GM12878 (cell line): ENCODE data around the gene RAB34. TPM values are rescaled to one million over a fixed set of nuclear protein-coding genes. Genes with fewer than 3 reads are reported as not detected.
A peak's percentile ranks its signal among the peaks of the same experiment; 100 is the strongest.

ENCODE experiments used
- ATAC-seq: fragments of 200-7000 bp; cut with Tn5 transposase; 3 replicates; pipeline ENCODE4 v1.9.1; 2020; ENCODE audit warnings: mild to moderate bottlenecking, moderate library complexity
- BruUV-seq: library from RNA; stranded (reverse); fragments of 400-500 nt; replicated peaks from 2 replicates; lab custom pipeline; 2021; lab: Mats Ljungman, UMichigan
- CTCF ChIA-PET: fragments of 300-600 bp; sonication (Branson Sonifier 250); formaldehyde crosslinking; extraction: SDS; loops from one replicate; lab custom pipeline; 2021; ENCODE audit warnings: inconsistent platforms; lab: Yijun Ruan, JAX
- POLR2A ChIA-PET: fragments of 350-600 bp; formaldehyde crosslinking; extraction: SDS; loops from one replicate; lab custom pipeline; 2021; ENCODE audit warnings: inconsistent platforms; lab: Charles Lee
- RAD21 ChIA-PET: fragments of 300-600 bp; sonication (Branson Sonifier 250); formaldehyde crosslinking; loops from one replicate; lab custom pipeline; 2023; ENCODE audit warnings: antibody characterized with exemption; ENCODE audit not compliant: unreplicated experiment; lab: Charles Lee
- SMC1A ChIA-PET: fragments of 300-600 bp; sonication (Branson Sonifier 250); formaldehyde crosslinking; loops from one replicate; lab custom pipeline; 2023; ENCODE audit not compliant: unreplicated experiment, uncharacterized antibody; lab: Charles Lee
- DNase-seq: peaks from one replicate; pipeline ENCODE4 v3.0.0-alpha.2; 2011; ENCODE audit warnings: low read depth, low spot score
- FAIRE-seq: peaks from 3 replicates; lab custom pipeline; 2011; peaks lifted over from hg19 to GRCh38; lab: Jason Lieb, UNC
- H2AFZ ChIP-seq: 2 replicates; pipeline ENCODE4 v1.6.0; 2011; ENCODE audit warnings: low read depth, low read length, control low read depth; ENCODE audit not compliant: control insufficient read depth
- H3K27ac ChIP-seq: 2 replicates; pipeline ENCODE4 v1.5.1; 2011; ENCODE audit warnings: control low read depth; ENCODE audit not compliant: control insufficient read depth, insufficient read depth
- H3K27me3 ChIP-seq, 2 experiments: replicated peaks in 1 of 2; 2 replicates each; pipeline versions ENCODE4 v1.6.0 to v1.6.1; 2011; ENCODE audit warnings: low read length in 1 of 2; ENCODE audit not compliant: control insufficient read depth in 2 of 2, insufficient read depth in 2 of 2
- H3K36me3 ChIP-seq, 2 experiments: 2 replicates each; pipeline ENCODE4 v1.5.1; 2011; ENCODE audit warnings: low read length in 1 of 2; ENCODE audit not compliant: control insufficient read depth in 2 of 2, insufficient read depth in 2 of 2
- H3K4me1 ChIP-seq: 2 replicates; pipeline ENCODE4 v1.6.1; 2011; ENCODE audit warnings: mild to moderate bottlenecking, low read length, moderate library complexity, mixed read lengths; ENCODE audit not compliant: control insufficient read depth, insufficient read depth
- H3K4me2 ChIP-seq: 2 replicates; pipeline ENCODE4 v1.6.0; 2011; ENCODE audit warnings: control low read depth; ENCODE audit not compliant: control insufficient read depth, insufficient read depth
- H3K4me3 ChIP-seq: fragments of 200-600 bp; sonication (generic); 2 replicates; pipeline ENCODE4 v1.5.1; 2016
- H3K79me2 ChIP-seq: 2 replicates; pipeline ENCODE4 v1.6.0; 2011; ENCODE audit warnings: low read length; ENCODE audit not compliant: control insufficient read depth, insufficient read depth
- H3K9ac ChIP-seq: 2 replicates; pipeline ENCODE4 v1.8.0; 2011; ENCODE audit warnings: low read length, control low read depth, mixed read lengths; ENCODE audit not compliant: control insufficient read depth, insufficient read depth
- H3K9me3 ChIP-seq: replicated peaks from 3 replicates; pipeline ENCODE4 v1.5.1; 2011; ENCODE audit warnings: mild to moderate bottlenecking, low read length; ENCODE audit not compliant: control insufficient read depth, insufficient read depth
- H4K20me1 ChIP-seq: 2 replicates; pipeline ENCODE4 v1.6.0; 2011; ENCODE audit not compliant: control insufficient read depth, insufficient read depth
- EED ChIP-seq: sonication (generic); IDR thresholded peaks from 2 replicates; pipeline ENCODE4 v1.6.1; 2016; ENCODE audit warnings: antibody characterized with exemption, low read depth
- WGBS: methylation state at CpG from one replicate; pipeline ENCODE4 v1.1.6; 2016; ENCODE audit warnings: low lambda C conversion rate; ENCODE audit not compliant: insufficient replicate concordance, insufficient coverage; ENCODE audit errors: missing lambda C conversion rate; 5-methylcytosine and 5-hydroxymethylcytosine counted together
- in situ Hi-C: fragments of 300-500 bp; cut with MboI; formaldehyde crosslinking; loops from 9 replicates; pipeline ENCODE4 v1.14.3; 2018; ENCODE audit warnings: mixed read lengths
- intact Hi-C: fragments of 100-400 bp; cut with micrococcal nuclease; formaldehyde crosslinking; loops from one replicate; pipeline ENCODE4 v1.14.2; 2022; ENCODE audit not compliant: unreplicated experiment
- polyA plus RNA-seq, 11 experiments: library from polyadenylated mRNA; depleted of rRNA in 4 of 11; unstranded in 6 of 11; stranded (reverse) in 5 of 11; fragments of >200 nt; fragmentation: Nextera tagmentation in 4 of 11; fragmentation: Illumina TruSeq in 1 of 11; extraction: Ambion mirVana in 4 of 11; extraction: Trizol in 1 of 11; gene quantifications; 1 replicate in 1 of 11; 2 replicates in 10 of 11; pipeline versions ENCODE4 v1.2.1 to v1.2.3, GENCODE V29; 2011 to 2016; ENCODE audit warnings: inconsistent platforms in 2 of 11, missing spikeins in 2 of 11, low read depth in 1 of 11
- total RNA-seq, 4 experiments: library from RNA; depleted of rRNA in 3 of 4; stranded (reverse); fragments of >200 nt in 3 of 4; fragmentation: Illumina TruSeq in 1 of 4; extraction: Trizol in 1 of 4; gene quantifications; 2 replicates each; pipeline versions ENCODE4 v1.2.1 to v1.2.3, GENCODE V29; 2013 to 2021
- TF ChIP-seq, protein P1 (sequence below): IDR thresholded peaks from 2 replicates; pipeline ENCODE4 v1.6.1; 2011; ENCODE audit warnings: borderline replicate concordance, low read depth, mild to moderate bottlenecking, moderate library complexity, mixed read lengths, low read length; ENCODE audit not compliant: insufficient read depth; ENCODE audit errors: extremely low read length

The RAB34 gene
- total and polyA plus RNA-seq, 10 of the 15 experiments (the other 5 are each of a cell fraction or from before 2014, with no cell fraction given), result 0.37 to 46.4 (median 32.8) TPM

DNA sequence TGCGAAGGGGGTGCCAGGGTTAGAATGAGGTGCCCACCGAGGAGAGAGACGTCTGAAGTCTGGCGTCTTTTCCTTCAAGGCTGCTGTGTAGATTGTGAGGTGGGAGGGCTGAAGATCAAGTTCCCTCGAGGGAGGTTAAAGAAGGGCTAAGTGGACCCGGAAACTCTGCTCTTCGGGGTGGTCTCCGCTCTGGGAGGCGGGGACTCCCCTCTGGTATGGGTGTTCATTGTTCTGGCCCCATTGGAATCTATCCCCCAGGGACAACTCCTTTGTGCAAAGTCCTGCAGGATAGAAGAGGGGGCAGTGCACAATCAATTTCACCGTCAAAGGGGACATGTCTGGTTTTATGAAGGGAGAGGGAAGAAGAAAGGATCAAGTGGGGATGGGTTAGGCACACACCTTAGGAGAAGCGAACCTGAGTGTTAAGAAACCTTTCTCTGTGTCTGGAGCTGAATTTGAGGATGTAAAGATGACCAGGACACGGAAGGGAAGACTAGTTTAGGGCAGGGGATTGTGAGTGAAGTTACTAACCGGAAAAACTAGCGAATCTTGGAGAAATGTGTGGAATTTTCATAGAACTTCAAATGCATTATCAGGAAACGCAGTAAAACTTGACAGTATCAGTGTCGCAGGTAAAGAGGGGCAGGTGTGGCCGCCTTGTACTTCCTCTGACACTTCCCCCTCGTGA, 809 bp upstream of the RAB34 start:
- BruUV-seq, result no TSS peak
- ATAC-seq, result no peak
- WGBS, result 59% methylated on average over 18 of the region's 18 CpGs
- ChIA-PET POLR2A (interaction anchor here (1.9 to 17.2 kb wide), 4 partner anchors 7 to 233 kb away, joined by 13 to 485 read pairs (median 27); partner anchors contain the start of genes PHF12, PROCA1, SDF2 and SUPT6H), SMC1A (interaction anchor here (1.1 to 1.4 kb wide), 2 partner anchors 9 to 218 kb away, joined by 3 to 6 read pairs; no protein-coding TSS in a partner anchor), CTCF (interaction anchor here (1.1 to 2.1 kb wide), 2 partner anchors 45 to 185 kb away, joined by 3 to 12 read pairs; partner anchors contain the start of gene DHRS13), RAD21 (no interaction called here)
- Histone ChIP-seq H3K4me1 (peaks cover 12% of the 10 kb centered on the region), H3K4me3 (peak overlapping the region; percentile 55), H3K27me3 (no peaks in the 10 kb centered on the region), H3K79me2 (peaks cover 39% of the 10 kb centered on the region), H4K20me1 (no peaks in the 10 kb centered on the region), H3K36me3 (peaks cover 12% of the 10 kb centered on the region in 2 experiments; a peak in 3 of 4 replicates), H2AFZ (peak overlapping the region; percentile 62), H3K9ac (peak overlapping the region; percentile 56), H3K9me3 (no peaks in the 10 kb centered on the region), H3K4me2 (peak overlapping the region; percentile 83), H3K27ac (peak overlapping the region; percentile 39)
- no peak for FAIRE-seq
- intact Hi-C loops (loop anchor here (5.0 to 10.0 kb wide), 2 partner anchors 56 to 164 kb away; partner anchors contain the start of genes SDF2, SUPT6H and UNC119), in situ Hi-C loops (no loop called here)
- DNase-seq, result no peak
- TF ChIP-seq, protein P1, sequence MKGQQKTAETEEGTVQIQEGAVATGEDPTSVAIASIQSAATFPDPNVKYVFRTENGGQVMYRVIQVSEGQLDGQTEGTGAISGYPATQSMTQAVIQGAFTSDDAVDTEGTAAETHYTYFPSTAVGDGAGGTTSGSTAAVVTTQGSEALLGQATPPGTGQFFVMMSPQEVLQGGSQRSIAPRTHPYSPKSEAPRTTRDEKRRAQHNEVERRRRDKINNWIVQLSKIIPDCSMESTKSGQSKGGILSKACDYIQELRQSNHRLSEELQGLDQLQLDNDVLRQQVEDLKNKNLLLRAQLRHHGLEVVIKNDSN, result no peak
- peak; percentile 23; the same call in 1 of the 2 replicates for TF ChIP-seq EED
